ENCODE data around the gene BORCS8.
A peak's percentile ranks its signal among the peaks of the same experiment; 100 is the strongest.
"Not testable (repeated sequence)": the region's sequence is repeated elsewhere in the genome, so short reads cannot be mapped to it uniquely, and the experiment has no call there.

BORCS8 gene

GRCh38 chr19:19179548-19180441 is 12.2 kb downstream of the BORCS8 start:
- no peak for DNase-seq

DNA sequence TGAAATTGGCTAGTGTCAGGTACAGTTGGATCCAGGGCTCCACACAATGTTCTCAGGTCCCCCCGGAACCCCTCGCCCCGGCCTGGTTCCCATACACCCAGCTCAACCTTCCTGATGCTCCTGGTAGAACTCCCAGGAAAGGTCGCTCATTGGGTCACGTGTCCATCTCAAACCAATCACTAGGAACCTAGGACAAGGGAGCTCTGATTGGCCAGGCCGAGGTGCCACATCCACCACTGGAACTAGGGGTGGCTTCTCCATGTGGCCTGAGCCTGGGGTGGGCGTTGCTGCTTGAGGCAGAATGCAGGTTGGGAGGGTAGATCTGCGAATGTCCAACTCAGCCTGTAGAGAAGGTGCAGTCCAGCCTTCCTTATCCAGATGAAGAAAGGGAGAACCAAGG is 15.0 kb downstream of the BORCS8 start:
- DNase-seq: no peak

- DNase-seq: not testable (repeated sequence)
Observed at GRCh38 chr19:19173243-19173642, 18.7 kb downstream of the BORCS8 start.

DNA sequence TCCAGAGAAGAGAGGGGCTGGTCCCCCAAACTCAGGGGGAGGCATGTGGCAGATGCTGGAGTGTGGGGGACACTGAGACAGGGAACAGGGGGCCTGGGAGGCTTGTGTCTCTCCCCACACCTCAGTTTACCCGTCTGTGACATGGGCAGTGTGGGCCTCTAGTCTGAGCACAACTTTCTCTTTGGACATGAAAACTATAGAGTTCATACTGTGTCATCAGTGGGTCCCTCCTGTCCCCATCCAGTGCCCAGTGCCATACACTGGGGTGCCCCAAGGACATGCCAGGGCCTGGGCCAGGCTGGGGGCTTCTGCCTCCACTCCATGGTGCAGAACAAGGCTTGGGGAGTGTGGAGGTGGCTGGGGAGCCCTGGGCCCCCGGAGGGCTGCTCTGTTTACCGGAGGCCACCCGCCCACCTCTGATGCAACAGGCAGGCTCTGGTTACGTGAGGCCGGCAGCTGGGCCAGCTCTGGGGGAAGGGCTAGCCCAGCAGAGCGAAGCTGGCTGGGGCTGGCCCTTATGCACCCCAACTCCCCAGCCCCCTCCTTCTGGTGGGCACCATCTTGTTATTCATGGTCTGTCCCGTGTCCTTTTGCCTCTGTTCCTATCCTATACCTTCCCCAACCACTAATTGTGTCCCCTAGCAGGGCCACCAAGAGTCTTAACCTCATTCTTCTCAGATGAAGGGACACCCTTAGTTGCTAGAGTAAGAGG is 20.0 kb downstream of the BORCS8 start:
- peak; percentile 5 for DNase-seq

GRCh38 chr19:19170873-19171672 is 20.9 kb downstream of the BORCS8 start:
- DNase-seq: no peak

DNA sequence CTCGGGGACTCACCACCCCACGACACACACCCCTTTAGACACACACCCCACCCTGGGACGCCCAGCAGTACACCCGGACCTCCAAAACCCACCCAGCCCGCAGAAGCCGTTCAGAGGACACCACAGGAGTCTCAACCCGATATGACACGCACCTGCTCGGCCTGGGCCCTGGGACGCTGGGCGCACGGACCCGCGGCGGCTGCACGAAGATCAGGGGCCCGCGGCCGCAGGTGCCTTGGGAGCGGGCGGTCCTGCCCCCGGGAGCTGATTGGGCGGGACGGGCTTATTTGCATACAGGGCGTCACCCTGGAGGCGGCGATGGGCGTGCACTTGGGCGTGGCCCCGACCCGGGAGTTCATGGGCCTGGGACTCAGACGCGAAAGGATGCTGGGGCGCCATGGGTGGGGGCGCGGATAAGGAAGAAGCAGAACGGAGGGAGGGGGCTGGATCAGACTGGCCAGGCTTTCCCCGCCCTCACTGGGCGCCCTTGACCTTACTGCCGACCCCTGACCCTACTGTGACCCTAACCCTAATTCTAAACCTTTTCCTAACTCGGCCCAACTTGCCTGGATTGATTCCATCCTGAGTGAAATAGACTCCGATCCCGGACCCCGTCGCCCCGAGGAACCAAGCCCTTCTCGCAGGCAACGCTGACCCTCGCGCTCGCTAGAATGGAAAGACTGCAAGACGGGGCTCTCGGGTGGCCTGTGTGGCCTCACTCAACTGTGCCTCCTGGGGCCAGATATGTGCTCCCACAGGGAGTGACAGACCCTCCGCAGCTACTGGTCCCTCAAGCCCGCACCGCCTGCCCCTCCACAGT is 21.7 kb downstream of the BORCS8 start, which contains the start of gene MEF2B:
Gene MEF2B (minus strand): TSS at position 211 of the 820 bp plus-strand sequence. CDS start 19,528 bp downstream, outside the sequence.
- peak; percentile 89 for DNase-seq

DNA sequence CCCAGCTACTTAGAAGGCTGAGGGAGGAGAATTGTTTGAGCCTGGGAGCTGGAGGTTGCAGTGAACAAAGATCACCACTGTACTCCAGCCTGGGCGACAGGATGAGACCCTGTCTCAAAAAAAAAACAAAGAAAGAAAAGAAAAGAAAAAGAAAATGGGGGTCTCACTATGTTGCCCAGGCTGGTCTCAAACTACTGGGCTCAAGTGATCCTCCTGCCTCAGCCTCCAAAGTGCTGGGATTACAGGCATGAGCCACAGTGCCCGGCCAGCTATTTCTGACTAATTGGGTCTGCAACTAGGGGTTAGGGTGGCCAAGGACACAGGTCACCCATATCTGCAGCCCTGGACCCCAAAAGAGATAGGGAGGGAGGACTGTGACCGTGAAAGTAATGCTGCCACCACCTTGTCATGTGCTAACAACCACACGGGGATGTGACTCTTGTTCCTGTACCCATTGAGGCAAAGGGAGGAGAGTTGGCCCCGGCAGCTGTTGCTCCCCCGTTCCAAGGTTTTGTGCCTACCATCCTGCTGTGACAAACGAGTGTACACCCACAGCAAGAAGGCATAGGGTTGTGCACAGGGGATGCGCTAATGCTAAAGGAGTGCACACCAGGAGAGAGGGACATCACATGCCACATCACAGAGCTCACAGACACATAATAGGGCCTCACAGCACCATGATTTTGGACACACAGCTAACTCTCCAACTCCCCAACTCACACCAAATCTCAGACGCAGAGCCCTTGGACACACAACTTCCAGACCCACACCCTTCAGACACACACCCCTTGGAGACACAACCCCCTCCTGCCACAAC is 22.5 kb downstream of the BORCS8 start:
- no peak for DNase-seq

DNA sequence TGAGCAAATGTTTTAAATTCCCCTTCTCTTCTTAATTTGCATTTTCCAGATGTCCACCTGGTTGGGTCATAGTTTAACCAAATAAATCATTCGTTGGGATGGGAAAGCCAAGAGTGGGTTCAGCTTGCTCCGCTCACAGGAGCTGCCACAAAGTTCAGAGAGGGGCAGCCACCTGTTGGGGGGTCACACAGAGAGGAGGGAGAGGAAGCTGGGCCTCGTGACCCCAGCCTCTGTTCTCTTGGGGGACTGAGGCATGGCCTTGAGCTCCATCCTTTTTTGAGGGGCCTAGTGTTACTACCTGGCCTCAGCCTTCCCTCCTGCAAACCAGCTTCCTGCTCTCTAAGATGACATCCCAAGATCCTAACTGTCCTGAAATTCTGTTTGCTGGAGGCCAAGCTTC is 24.3 kb downstream of the BORCS8 start:
- DNase-seq: no peak

- DNase-seq: no peak
Observed at GRCh38 chr19:19165396-19165795, 26.6 kb downstream of the BORCS8 start.

DNA sequence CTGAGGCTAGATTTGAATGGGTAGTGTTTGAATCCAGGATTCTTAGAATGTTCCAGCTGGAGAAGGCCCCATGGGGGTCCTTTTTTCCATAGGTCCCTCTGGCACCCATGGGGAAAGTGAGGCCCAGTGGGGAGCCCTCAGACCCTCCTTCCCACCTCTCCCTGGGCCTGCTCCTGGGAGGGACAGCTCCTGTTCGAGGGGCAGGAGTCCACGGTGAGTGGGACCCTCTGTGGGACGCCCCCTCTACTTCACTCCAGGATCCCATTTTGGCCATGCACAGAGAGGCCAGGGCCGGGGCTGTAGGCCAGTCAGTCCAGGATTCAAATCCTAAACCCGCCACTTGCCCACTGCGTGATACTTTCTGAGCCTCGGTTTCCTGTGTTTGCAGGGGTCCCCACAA is 29.5 kb downstream of the BORCS8 start:
- DNase-seq: no peak

DNA sequence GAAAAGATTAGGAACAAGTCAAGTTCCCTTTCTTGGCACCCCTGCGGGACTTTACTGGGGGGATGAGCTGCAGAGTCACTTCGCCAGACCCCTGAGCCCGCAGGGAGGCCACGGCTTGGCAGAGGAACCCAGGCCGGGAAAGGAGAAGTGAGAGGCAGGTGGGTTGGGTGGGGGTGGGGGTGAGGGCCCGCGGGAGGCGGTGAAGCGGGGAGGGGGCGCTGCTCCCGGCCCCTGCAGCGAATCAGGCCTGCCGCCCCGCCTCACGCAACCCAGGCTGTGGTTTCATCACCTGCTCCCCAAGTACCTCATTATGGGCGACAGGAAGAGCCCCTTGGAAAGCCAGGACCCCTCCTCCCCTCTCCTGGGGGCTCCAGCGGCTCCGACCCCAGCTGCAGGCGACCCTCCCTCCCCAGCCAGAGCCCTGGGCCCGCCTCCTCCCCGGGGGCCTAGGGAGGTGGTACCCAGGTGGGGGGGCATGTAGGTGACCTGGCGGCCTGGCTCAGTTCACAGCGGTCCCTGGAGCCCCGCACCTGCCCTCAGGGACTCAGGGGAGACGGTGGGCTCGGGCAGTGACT is 31.4 kb downstream of the BORCS8 start:
- DNase-seq: peak; percentile 63

GRCh38 chr19:19159534-19159933 is 32.4 kb downstream of the BORCS8 start:
- DNase-seq: no peak

GRCh38 chr19:19157808-19158207 is 34.1 kb downstream of the BORCS8 start:
- no peak for DNase-seq

- no peak for DNase-seq
Observed at GRCh38 chr19:19155495-19156219, 36.3 kb downstream of the BORCS8 start.

- no peak for DNase-seq
Observed at GRCh38 chr19:19154768-19155494, 37.0 kb downstream of the BORCS8 start.

- no peak for DNase-seq
Observed at GRCh38 chr19:19152668-19153384, 39.1 kb downstream of the BORCS8 start.

- DNase-seq: no peak
Observed at GRCh38 chr19:19151418-19151817, 40.5 kb downstream of the BORCS8 start.

GRCh38 chr19:19149435-19149834 is 42.5 kb downstream of the BORCS8 start:
- no peak for DNase-seq

- DNase-seq: not testable (repeated sequence)
Observed at GRCh38 chr19:19148504-19148903, 43.4 kb downstream of the BORCS8 start.
